Vagina (tissue), 2 donors: ENCODE results near the gene LANCL2.

Source experiments
- POLR2AphosphoS5 ChIP-seq, 2 donors: sonication (generic); formaldehyde crosslinking; IDR thresholded peaks; one replicate each; pipeline ENCODE4 v1.9.0; 2017; ENCODE audit warnings: antibody characterized with exemption in 2 of 2, mild to moderate bottlenecking in 2 of 2, low read depth in 1 of 2; ENCODE audit not compliant: insufficient read depth in 1 of 2
- TF ChIP-seq, protein P1 (sequence below), 3 experiments: fragments of 450-650 bp in 2 of 3; fragments of 200-600 bp in 1 of 3; sonication (generic) in 1 of 3; IDR thresholded peaks; one replicate each; pipeline ENCODE4 v1.5.1; 2017 to 2019; ENCODE audit warnings: antibody characterized with exemption in 3 of 3, mild to moderate bottlenecking in 2 of 3, moderate library complexity in 2 of 3

GRCh38 chr7:55350281-55350680 is 14.9 kb upstream of the LANCL2 start:
- TF ChIP-seq, protein P1, sequence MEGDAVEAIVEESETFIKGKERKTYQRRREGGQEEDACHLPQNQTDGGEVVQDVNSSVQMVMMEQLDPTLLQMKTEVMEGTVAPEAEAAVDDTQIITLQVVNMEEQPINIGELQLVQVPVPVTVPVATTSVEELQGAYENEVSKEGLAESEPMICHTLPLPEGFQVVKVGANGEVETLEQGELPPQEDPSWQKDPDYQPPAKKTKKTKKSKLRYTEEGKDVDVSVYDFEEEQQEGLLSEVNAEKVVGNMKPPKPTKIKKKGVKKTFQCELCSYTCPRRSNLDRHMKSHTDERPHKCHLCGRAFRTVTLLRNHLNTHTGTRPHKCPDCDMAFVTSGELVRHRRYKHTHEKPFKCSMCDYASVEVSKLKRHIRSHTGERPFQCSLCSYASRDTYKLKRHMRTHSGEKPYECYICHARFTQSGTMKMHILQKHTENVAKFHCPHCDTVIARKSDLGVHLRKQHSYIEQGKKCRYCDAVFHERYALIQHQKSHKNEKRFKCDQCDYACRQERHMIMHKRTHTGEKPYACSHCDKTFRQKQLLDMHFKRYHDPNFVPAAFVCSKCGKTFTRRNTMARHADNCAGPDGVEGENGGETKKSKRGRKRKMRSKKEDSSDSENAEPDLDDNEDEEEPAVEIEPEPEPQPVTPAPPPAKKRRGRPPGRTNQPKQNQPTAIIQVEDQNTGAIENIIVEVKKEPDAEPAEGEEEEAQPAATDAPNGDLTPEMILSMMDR (IDR thresholded peaks at IDR 0.05): no peak
- TF ChIP-seq POLR2AphosphoS5 (IDR thresholded peaks at IDR 0.05; ENCODE audit: insufficient read depth in 1 of 2, low read depth in 1 of 2): no peak
